C1 segment of cervical spinal cord (tissue), 14 donors: ENCODE data around the gene UGT1A7.

Experiments
- DNase-seq, 14 donors: peaks; one replicate each; lab custom pipeline; 2025; lab: John Stamatoyannopoulos, UW

UGT1A7 gene

DNA sequence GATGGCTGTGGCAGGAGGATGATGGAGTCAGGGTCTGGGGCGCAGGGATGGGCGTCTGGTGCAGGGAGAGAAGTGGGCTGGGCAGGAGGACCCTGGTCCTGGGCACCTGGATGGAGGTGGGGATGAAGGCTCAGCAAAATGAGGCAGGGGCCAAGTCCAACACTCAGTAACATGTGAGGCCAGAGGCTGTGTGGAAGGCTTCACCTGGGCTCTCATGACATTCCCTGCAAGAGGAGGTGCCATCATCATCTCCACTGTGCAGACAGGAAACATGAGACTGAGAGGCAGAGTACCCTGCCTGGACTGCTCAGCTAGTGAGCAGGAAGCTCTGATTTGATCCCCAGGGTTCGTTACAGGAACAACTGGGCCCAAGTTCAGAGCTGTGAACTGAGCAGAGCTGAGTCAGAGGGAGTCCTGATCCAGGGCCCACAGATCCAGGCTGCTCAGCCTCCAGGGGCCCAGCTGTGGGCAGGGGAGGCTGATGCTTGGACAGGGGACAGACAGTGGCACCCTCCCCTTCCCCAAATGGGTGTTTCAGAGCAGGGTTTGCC is 135.7 kb downstream of the UGT1A7 start:
- DNase-seq = no peak

GRCh38 chr2:233817995-233818638 is 136.4 kb downstream of the UGT1A7 start:
- no peak for DNase-seq

GRCh38 chr2:233818639-233819621 is 137.2 kb downstream of the UGT1A7 start:
- no peak for DNase-seq

DNA sequence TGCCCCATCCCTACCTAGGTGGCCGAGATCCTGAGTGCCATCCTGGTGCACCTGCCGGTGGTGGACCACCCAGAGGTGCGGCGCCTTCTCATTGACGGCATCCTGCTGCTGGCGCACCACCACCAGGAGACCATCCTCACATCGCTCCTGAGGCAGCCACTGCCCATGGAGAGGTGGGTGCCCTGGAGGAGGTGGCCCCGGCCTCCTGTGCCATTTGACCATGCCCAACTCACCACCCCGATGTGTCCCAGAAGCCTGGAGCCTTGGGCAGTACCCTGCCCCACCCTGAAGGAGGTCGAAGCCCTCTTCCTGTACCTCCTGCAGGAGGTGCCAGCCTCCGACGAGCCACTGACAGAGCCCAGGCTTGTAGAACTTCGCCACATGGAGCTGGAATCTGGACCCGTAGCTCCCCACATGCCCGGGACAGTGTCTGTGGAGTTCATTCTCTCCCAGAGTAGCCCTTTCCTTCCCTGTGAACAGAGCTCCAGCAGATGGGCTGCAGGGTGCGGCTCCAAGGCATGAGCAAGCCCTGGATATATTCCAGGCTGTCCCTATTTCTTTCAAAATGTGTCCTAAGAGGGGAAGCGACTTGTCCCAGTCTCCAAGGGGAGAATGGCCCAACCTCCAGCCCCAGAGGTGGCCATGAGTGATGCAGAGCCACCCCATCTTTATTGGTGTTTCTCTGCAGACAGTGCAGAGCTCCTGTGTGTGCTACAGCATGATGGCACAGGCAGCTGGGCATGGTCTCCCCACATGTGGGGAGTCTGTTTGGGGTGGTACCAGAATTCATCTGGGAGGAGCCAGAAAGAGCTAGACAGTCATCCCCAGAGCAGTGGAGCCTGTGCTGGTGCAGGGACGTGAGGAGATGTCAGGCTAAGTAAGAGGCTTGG is 138.4 kb downstream of the UGT1A7 start:
- DNase-seq = no peak

DNA sequence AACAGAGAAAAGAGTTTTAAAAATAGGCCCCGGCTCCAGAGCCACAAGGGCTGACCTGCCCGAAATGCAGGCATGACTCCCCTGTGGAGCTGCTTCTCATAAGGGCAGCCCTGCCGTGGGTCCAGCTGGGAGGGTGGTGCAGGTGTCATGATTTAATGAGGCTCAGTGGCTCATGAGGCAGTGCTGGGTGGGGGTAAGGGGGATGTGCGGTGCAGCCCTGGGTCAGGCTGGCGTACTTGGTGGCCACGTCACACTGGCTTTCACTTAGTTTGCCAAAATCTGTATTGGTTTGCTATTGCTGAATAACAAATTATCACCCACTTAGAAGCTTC is 139.0 kb downstream of the UGT1A7 start:
- DNase-seq = no peak

GRCh38 chr2:233821196-233821595 is 139.5 kb downstream of the UGT1A7 start:
- DNase-seq = no peak

DNA sequence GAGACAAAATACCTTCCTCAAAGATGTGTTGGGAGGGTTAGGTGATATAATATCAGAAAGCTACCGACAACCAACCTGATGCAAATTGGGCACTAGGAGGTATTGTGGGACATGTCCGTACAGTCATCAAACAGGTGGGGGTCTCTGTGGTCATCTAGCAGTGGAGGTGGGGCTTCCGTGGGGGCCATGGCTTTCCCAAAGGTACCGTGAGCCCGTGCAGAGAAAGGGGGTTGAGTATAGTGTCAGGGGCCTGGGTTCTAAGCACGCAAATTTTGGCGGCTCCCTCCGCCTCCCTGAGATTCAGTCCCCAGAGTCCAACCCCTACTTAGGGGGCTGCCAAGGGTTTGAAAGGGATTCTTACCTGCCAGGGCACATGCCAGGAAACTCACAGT is 140.0 kb downstream of the UGT1A7 start:
- DNase-seq = no peak

DNA sequence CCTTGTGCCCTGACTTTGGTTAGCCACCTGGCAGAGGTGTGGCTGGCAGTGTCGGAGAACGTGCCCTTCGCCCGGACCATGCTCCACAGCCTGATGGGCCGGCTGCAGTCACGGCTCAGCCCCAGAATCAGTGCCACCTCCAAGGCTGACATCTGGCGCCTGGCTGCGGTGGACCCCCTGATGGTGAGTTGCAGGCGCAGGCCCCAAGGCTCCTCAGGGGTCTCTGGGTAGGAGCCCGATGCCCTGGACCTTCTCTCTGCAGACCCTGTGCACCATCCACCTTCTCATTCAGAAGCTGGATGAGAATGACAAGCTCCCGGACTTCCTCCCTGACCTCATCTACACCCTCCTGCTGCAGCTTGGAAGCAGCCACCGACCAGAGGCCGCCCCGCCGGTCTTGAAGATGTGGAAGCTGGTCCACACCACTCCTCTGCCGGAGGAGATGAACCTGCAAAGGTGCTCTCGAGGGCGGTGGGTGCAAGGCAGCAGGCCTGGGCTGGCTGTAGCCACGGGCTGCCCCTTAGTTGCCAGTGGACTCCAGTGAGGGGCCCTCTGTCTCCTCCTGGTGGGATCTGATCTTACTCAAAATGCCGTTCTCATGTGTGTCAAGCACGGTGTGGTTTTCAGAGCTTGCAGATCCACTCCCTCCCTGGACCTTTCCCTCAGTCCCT is 140.5 kb downstream of the UGT1A7 start:
- no peak for DNase-seq
